Measurements from ENCODE around the gene TALDO1. TPM values are rescaled to one million over a fixed set of nuclear protein-coding genes. Genes with fewer than 3 reads are reported as not detected.
A peak's percentile ranks its signal among the peaks of the same experiment; 100 is the strongest.

Gene TALDO1
- total RNA-seq, 1 donor from 2014 or later, result 101 TPM

- Histone ChIP-seq H3K9ac (no peak overlapping the region), H3K27ac (no peak overlapping the region), H2AFZ (replicated peaks) (no peak overlapping the region), H3K4me2 (no peak overlapping the region), H3F3A (ENCODE audit: low read depth) (peaks cover 37% of the 10 kb centered on the region), H3K4me3 (no peak overlapping the region), H3K79me2 (ENCODE audit: low read depth) (no peaks in the 10 kb centered on the region), H3K36me3 (no peaks in the 10 kb centered on the region), H3K27me3 (no peaks in the 10 kb centered on the region), H3K9me3 (ENCODE audit: low read depth) (no peaks in the 10 kb centered on the region), H3K4me1 (no peaks in the 10 kb centered on the region), H4K20me1 (ENCODE audit: low read depth) (peaks cover 30% of the 10 kb centered on the region)
- peak overlapping the region; percentile 63 for H3K27ac Mint-ChIP-seq
- peak; percentile 17 for TF ChIP-seq CTCF (IDR thresholded peaks at IDR 0.05)
- no peak for TF ChIP-seq EZH2 (IDR thresholded peaks at IDR 0.05)
- peaks cover 17% of the 10 kb centered on the region for H3K36me3 Mint-ChIP-seq
- peak overlapping the region; percentile 39 for H3K4me3 Mint-ChIP-seq
- no peaks in the 10 kb centered on the region for H3K4me1 Mint-ChIP-seq
- H3K9me3 Mint-ChIP-seq, result no peaks in the 10 kb centered on the region
- peaks cover 10% of the 10 kb centered on the region for H3K27me3 Mint-ChIP-seq (ENCODE audit: insufficient read depth, low read depth)
- no peak for DNase-seq (ENCODE audit: low spot score)
These were observed 15.3 kb downstream of the TALDO1 start for GRCh38 chr11:762421-763072.

DNA sequence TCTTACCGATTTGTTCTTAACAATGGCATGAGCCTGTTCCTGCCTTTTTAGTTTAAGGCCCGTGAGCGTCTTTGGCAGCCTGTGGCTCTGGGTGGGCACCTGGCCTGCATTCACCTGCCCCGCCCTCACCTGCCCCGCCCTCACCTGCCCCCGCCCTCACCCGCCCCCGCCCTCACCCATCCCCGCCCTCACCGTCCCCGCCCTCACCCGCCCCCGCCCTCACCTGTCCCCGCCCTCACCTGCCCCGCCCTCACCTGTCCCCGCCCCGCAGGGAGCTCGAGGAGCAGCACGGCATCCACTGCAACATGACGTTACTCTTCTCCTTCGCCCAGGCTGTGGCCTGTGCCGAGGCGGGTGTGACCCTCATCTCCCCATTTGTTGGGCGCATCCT, 15.8 kb downstream of the TALDO1 start:
- no peak overlapping the region for H3K27ac ChIP-seq
- H3K27me3 Mint-ChIP-seq (ENCODE audit: insufficient read depth, low read depth), result peaks cover 7% of the 10 kb centered on the region

DNA sequence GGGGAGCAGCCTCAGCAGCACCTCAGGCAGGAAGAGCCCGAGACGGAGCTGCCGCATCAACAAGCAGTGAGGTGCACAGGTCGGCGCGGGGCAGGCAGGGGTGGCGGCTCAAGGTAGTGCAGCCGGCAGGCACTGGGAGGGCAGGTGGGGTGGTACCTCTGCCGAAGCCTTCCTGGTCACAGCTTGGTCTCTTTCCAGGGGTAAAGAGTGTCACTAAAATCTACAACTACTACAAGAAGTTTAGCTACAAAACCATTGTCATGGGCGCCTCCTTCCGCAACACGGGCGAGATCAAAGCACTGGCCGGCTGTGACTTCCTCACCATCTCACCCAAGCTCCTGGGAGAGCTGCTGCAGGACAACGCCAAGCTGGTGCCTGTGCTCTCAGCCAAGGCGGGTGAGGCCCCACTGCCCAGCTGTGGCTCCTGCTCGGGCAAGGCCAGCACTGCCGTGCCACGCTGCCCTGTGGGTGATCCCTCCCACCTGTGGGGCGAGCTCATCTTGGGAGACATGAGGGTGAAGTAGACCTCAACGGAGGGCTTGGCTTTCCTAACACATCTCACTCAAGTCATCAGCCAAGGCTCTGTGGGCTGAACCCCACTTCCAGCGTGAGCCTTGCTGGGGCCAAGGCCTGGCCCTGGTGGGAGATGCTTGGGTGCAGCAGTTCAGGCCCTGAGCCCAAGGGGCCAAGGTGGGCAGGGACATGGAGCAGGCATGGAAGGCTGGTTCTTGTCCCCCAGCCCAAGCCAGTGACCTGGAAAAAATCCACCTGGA, 16.5 kb downstream of the TALDO1 start:
- peaks cover 15% of the 10 kb centered on the region for H3K36me3 Mint-ChIP-seq
- H3K27ac Mint-ChIP-seq, result no peak overlapping the region
- H3K36me3 ChIP-seq, result no peaks in the 10 kb centered on the region
- H3K27ac ChIP-seq, result no peak overlapping the region
- TF ChIP-seq EZH2phosphoT487 (IDR thresholded peaks at IDR 0.05) (no peak), CTCF (IDR thresholded peaks at IDR 0.05) (no peak), EZH2 (IDR thresholded peaks at IDR 0.05) (no peak)
- H3K4me3 ChIP-seq, result no peak overlapping the region
- no peaks in the 10 kb centered on the region for H3K4me1 Mint-ChIP-seq
- peaks cover 31% of the 10 kb centered on the region for H4K20me1 ChIP-seq (ENCODE audit: low read depth)
- H3K27me3 Mint-ChIP-seq (ENCODE audit: insufficient read depth, low read depth), result peaks cover 6% of the 10 kb centered on the region
- H3K9me3 Mint-ChIP-seq, result no peaks in the 10 kb centered on the region
- peaks cover 37% of the 10 kb centered on the region for H3F3A ChIP-seq (ENCODE audit: low read depth)
- H3K9ac ChIP-seq, result no peak overlapping the region
- no peaks in the 10 kb centered on the region for H3K4me1 ChIP-seq
- H3K9me3 ChIP-seq (ENCODE audit: low read depth), result no peaks in the 10 kb centered on the region
- H3K79me2 ChIP-seq (ENCODE audit: low read depth), result no peaks in the 10 kb centered on the region
- no peak overlapping the region for H3K4me3 Mint-ChIP-seq
- no peaks in the 10 kb centered on the region for H3K27me3 ChIP-seq
- H3K4me2 ChIP-seq, result no peak overlapping the region
- no peak overlapping the region for H2AFZ ChIP-seq (replicated peaks)
- no peak for DNase-seq (ENCODE audit: low spot score)

More for the DNA sequence above, 15.8 kb downstream of the TALDO1 start:
- H4K20me1 ChIP-seq (ENCODE audit: low read depth), result peaks cover 31% of the 10 kb centered on the region
- H3K36me3 ChIP-seq, result no peaks in the 10 kb centered on the region
- no peak overlapping the region for H3K4me3 ChIP-seq
- DNase-seq (ENCODE audit: low spot score), result no peak
- H3K4me3 Mint-ChIP-seq, result no peak overlapping the region
- no peaks in the 10 kb centered on the region for H3K4me1 ChIP-seq
- peaks cover 37% of the 10 kb centered on the region for H3F3A ChIP-seq (ENCODE audit: low read depth)
- H3K9me3 Mint-ChIP-seq, result no peaks in the 10 kb centered on the region
- no peaks in the 10 kb centered on the region for H3K4me1 Mint-ChIP-seq
- H3K4me2 ChIP-seq, result no peak overlapping the region
- TF ChIP-seq EZH2 (IDR thresholded peaks at IDR 0.05) (no peak), EZH2phosphoT487 (IDR thresholded peaks at IDR 0.05) (no peak), CTCF (IDR thresholded peaks at IDR 0.05) (no peak)
- no peaks in the 10 kb centered on the region for H3K27me3 ChIP-seq
- H3K36me3 Mint-ChIP-seq, result peaks cover 15% of the 10 kb centered on the region
- no peaks in the 10 kb centered on the region for H3K9me3 ChIP-seq (ENCODE audit: low read depth)
- no peak overlapping the region for H2AFZ ChIP-seq (replicated peaks)
- H3K9ac ChIP-seq, result no peak overlapping the region
- H3K27ac Mint-ChIP-seq, result no peak overlapping the region
- no peaks in the 10 kb centered on the region for H3K79me2 ChIP-seq (ENCODE audit: low read depth)
